DOHH2 (cell line): ENCODE data around the gene CRYM.

Experiments
- H3F3A ChIP-seq: fragments of 200-600 bp; sonication (generic), shearing (Covaris generic); 2 replicates; pipeline ENCODE4 v1.6.0; 2016; ENCODE audit warnings: antibody characterized with exemption, mild to moderate bottlenecking; ENCODE audit not compliant: control insufficient read depth, insufficient read depth
- H3K27ac ChIP-seq: fragments of 200-600 bp; sonication (generic); 2 replicates; pipeline ENCODE4 v1.5.1; 2014; ENCODE audit warnings: low read depth, mild to moderate bottlenecking, low read length, moderate library complexity
- H3K27me3 ChIP-seq: fragments of 200-600 bp; sonication (generic); 2 replicates; pipeline ENCODE4 v1.6.1; 2014; ENCODE audit warnings: mild to moderate bottlenecking, low read length, mixed read lengths; ENCODE audit not compliant: control insufficient read depth
- H3K36me3 ChIP-seq: fragments of 200-600 bp; sonication (generic); 2 replicates; pipeline ENCODE4 v1.6.1; 2014; ENCODE audit warnings: mild to moderate bottlenecking, low read length, moderate library complexity, mixed read lengths; ENCODE audit not compliant: control insufficient read depth
- H3K4me1 ChIP-seq: fragments of 200-600 bp; sonication (generic); 2 replicates; pipeline ENCODE4 v1.6.1; 2014; ENCODE audit warnings: mild to moderate bottlenecking, low read length, mixed read lengths; ENCODE audit not compliant: control insufficient read depth
- H3K4me2 ChIP-seq: fragments of 200-600 bp; sonication (generic); 2 replicates; pipeline ENCODE4 v1.6.0; 2014; ENCODE audit warnings: mild to moderate bottlenecking, low read length, moderate library complexity
- H3K4me3 ChIP-seq: fragments of 200-600 bp; sonication (generic); 2 replicates; pipeline ENCODE4 v1.5.1; 2014; ENCODE audit warnings: mild to moderate bottlenecking, low read length, mixed read lengths
- H3K79me2 ChIP-seq: fragments of 200-600 bp; sonication (generic); 2 replicates; pipeline ENCODE4 v1.6.1; 2014; ENCODE audit warnings: mild to moderate bottlenecking, low read length, mixed read lengths; ENCODE audit not compliant: control insufficient read depth
- H3K9me2 ChIP-seq: fragments of 200-600 bp; sonication (generic); replicated peaks from 2 replicates; pipeline ENCODE4 v1.6.1; 2014; ENCODE audit warnings: mild to moderate bottlenecking, low read length, mixed read lengths; ENCODE audit not compliant: control insufficient read depth
- H3K9me3 ChIP-seq: fragments of 200-600 bp; sonication (generic); 2 replicates; pipeline ENCODE4 v1.6.1; 2014; ENCODE audit warnings: antibody characterized with exemption, low read length, mixed read lengths; ENCODE audit not compliant: control insufficient read depth, insufficient read depth
- H4K20me1 ChIP-seq: fragments of 200-600 bp; sonication (generic); 2 replicates; pipeline ENCODE4 v1.6.0; 2014; ENCODE audit warnings: low read depth, mild to moderate bottlenecking, antibody characterized with exemption, low read length, moderate library complexity; ENCODE audit not compliant: control insufficient read depth, insufficient read depth
- CTCF ChIP-seq: fragments of 200-600 bp; sonication (generic); IDR thresholded peaks from one replicate; pipeline ENCODE4 v1.5.1; 2014; ENCODE audit warnings: antibody characterized with exemption, mild to moderate bottlenecking, low read depth, low read length; ENCODE audit not compliant: poor library complexity, severe bottlenecking
- EZH2phosphoT487 ChIP-seq: fragments of 200-600 bp; sonication (generic); IDR thresholded peaks from 2 replicates; pipeline ENCODE4 v1.6.1; 2017; ENCODE audit warnings: borderline replicate concordance, mild to moderate bottlenecking, antibody characterized with exemption, low read length, moderate library complexity, mixed read lengths

Gene CRYM

GRCh38 chr16:21279501-21279900 is 1.4 kb upstream of the CRYM start:
- H3K9me3 ChIP-seq, result peaks cover 4% of the 10 kb centered on the region
- no peak for TF ChIP-seq EZH2phosphoT487
- TF ChIP-seq CTCF, result no peak
- no peaks in the 10 kb centered on the region for H3K36me3 ChIP-seq
- H4K20me1 ChIP-seq, result no peaks in the 10 kb centered on the region
- no peak overlapping the region for H3K27ac ChIP-seq
- H3K79me2 ChIP-seq, result no peaks in the 10 kb centered on the region
- H3K4me2 ChIP-seq, result no peak overlapping the region
- peaks cover 12% of the 10 kb centered on the region for H3K4me1 ChIP-seq
- H3F3A ChIP-seq, result no peaks in the 10 kb centered on the region
- H3K9me2 ChIP-seq, result no peaks in the 10 kb centered on the region
- H3K4me3 ChIP-seq, result no peak overlapping the region
- peaks cover 57% of the 10 kb centered on the region for H3K27me3 ChIP-seq

- Histone ChIP-seq H3K9me2 (no peaks in the 10 kb centered on the region), H3K4me2 (no peak overlapping the region)
- TF ChIP-seq EZH2phosphoT487 (no peak), CTCF (no peak)
These were observed 804 bp downstream of the CRYM start for GRCh38 chr16:21277045-21277926.

GRCh38 chr16:21276090-21276489 is 2.0 kb downstream of the CRYM start:
- Histone ChIP-seq H3K4me1 (peaks cover 21% of the 10 kb centered on the region), H3K4me2 (no peak overlapping the region), H3K9me2 (no peaks in the 10 kb centered on the region), H4K20me1 (no peaks in the 10 kb centered on the region; the same call in 1 of the 2 replicates), H3K9me3 (no peaks in the 10 kb centered on the region), H3K4me3 (no peak overlapping the region), H3K36me3 (no peaks in the 10 kb centered on the region), H3K79me2 (no peaks in the 10 kb centered on the region), H3K27ac (no peak overlapping the region), H3F3A (no peaks in the 10 kb centered on the region), H3K27me3 (peaks cover 54% of the 10 kb centered on the region)
- TF ChIP-seq CTCF, result no peak
- TF ChIP-seq EZH2phosphoT487, result no peak

More at GRCh38 chr16:21277045-21277926, 804 bp downstream of the CRYM start:
- Histone ChIP-seq H3K4me3 (no peak overlapping the region), H3K9me3 (no peaks in the 10 kb centered on the region), H3K27ac (no peak overlapping the region), H3K27me3 (peaks cover 58% of the 10 kb centered on the region), H3K4me1 (peaks cover 21% of the 10 kb centered on the region), H3K36me3 (no peaks in the 10 kb centered on the region), H4K20me1 (no peaks in the 10 kb centered on the region; the same call in 1 of the 2 replicates), H3F3A (no peaks in the 10 kb centered on the region), H3K79me2 (no peaks in the 10 kb centered on the region)
